Testis (tissue), 2 donors: Measurements from ENCODE around the gene FAU.

Experiments used
- CTCF ChIP-seq, 3 experiments: fragments of 450-650 bp in 2 of 3; fragments of 200-600 bp in 1 of 3; sonication (generic) in 1 of 3; IDR thresholded peaks; one replicate each; pipeline ENCODE4 v1.5.1; 2016 to 2019; ENCODE audit warnings: antibody characterized with exemption in 3 of 3, mild to moderate bottlenecking in 2 of 3, moderate library complexity in 1 of 3
- POLR2A ChIP-seq: fragments of 450-650 bp; IDR thresholded peaks from one replicate; pipeline ENCODE4 v1.6.1; 2017; ENCODE audit warnings: antibody characterized with exemption, mild to moderate bottlenecking, moderate library complexity

GRCh38 chr11:65127473-65128181, 5.7 kb upstream of the FAU start:
- no peak for TF ChIP-seq POLR2A
- no peak for TF ChIP-seq CTCF (IDR thresholded peaks at IDR 0.05)
